Neural progenitor cell (in vitro differentiated cells): ENCODE measurements around the gene IGFN1. TPM values are rescaled to one million over a fixed set of nuclear protein-coding genes. Genes with fewer than 3 reads are reported as not detected.

Experiments used
- DNase-seq: peaks from one replicate; pipeline ENCODE4 v3.0.0-alpha.2; 2016; ENCODE audit warnings: low spot score
- H2AFZ ChIP-seq: fragments of 200-600 bp; sonication (generic); replicated peaks from 2 replicates; pipeline ENCODE4 v1.6.1; 2016; ENCODE audit warnings: antibody characterized with exemption
- H3F3A ChIP-seq: fragments of 200-600 bp; sonication (generic); 2 replicates; pipeline ENCODE4 v1.6.1; 2016; ENCODE audit warnings: antibody characterized with exemption, low read depth
- H3K27ac ChIP-seq: fragments of 200-600 bp; sonication (generic); 2 replicates; pipeline ENCODE4 v1.5.1; 2016; ENCODE audit warnings: mild to moderate bottlenecking
- H3K27me3 ChIP-seq: fragments of 200-600 bp; sonication (generic); 2 replicates; pipeline ENCODE4 v1.6.1; 2016; ENCODE audit warnings: mild to moderate bottlenecking, moderate library complexity
- H3K36me3 ChIP-seq: fragments of 200-600 bp; sonication (generic); 2 replicates; pipeline ENCODE4 v1.5.1; 2016
- H3K4me1 ChIP-seq: fragments of 200-600 bp; sonication (generic); 2 replicates; pipeline ENCODE4 v1.6.1; 2016; ENCODE audit warnings: mixed run types
- H3K4me2 ChIP-seq: fragments of 200-600 bp; sonication (generic); 2 replicates; pipeline ENCODE4 v1.6.1; 2016
- H3K4me3 ChIP-seq: fragments of 200-600 bp; sonication (generic); 2 replicates; pipeline ENCODE4 v1.5.1; 2016
- H3K79me2 ChIP-seq: fragments of 200-600 bp; sonication (generic); 2 replicates; pipeline ENCODE4 v1.6.1; 2016; ENCODE audit warnings: low read depth
- H3K9ac ChIP-seq: fragments of 200-600 bp; sonication (generic); 2 replicates; pipeline ENCODE4 v1.6.1; 2016
- H3K9me3 ChIP-seq: fragments of 200-600 bp; sonication (generic); 2 replicates; pipeline ENCODE4 v1.5.1; 2016; ENCODE audit warnings: low read depth
- H4K20me1 ChIP-seq: fragments of 200-600 bp; sonication (generic); 2 replicates; pipeline ENCODE4 v1.6.1; 2016; ENCODE audit warnings: low read depth
- H3K27ac Mint-ChIP-seq: 3 replicates; pipeline ENCODE4 v1.8.0; 2021; ENCODE audit warnings: mixed read lengths
- H3K27me3 Mint-ChIP-seq: 2 replicates; pipeline ENCODE4 v1.8.0; 2022; ENCODE audit warnings: low read depth, mild to moderate bottlenecking, inconsistent platforms, moderate library complexity, mixed read lengths; ENCODE audit not compliant: insufficient read depth
- H3K36me3 Mint-ChIP-seq: 3 replicates; pipeline ENCODE4 v1.8.0; 2021; ENCODE audit warnings: mixed read lengths
- H3K4me1 Mint-ChIP-seq: 3 replicates; pipeline ENCODE4 v1.8.0; 2021; ENCODE audit warnings: mixed read lengths
- H3K4me3 Mint-ChIP-seq: 3 replicates; pipeline ENCODE4 v1.8.0; 2021; ENCODE audit warnings: mild to moderate bottlenecking, moderate library complexity, mixed read lengths
- H3K9me3 Mint-ChIP-seq: 3 replicates; pipeline ENCODE4 v1.8.0; 2020; ENCODE audit warnings: mixed read lengths
- EZH2 ChIP-seq: fragments of 200-600 bp; sonication (generic); IDR thresholded peaks from 2 replicates; pipeline ENCODE4 v1.6.1; 2017; ENCODE audit warnings: antibody characterized with exemption, mild to moderate bottlenecking, moderate library complexity
- EZH2phosphoT487 ChIP-seq: fragments of 200-600 bp; sonication (generic); IDR thresholded peaks from 2 replicates; pipeline ENCODE4 v1.6.1; 2017; ENCODE audit warnings: antibody characterized with exemption
- total RNA-seq: library from RNA; depleted of rRNA; stranded (reverse); fragments of >200 nt; gene quantifications from 2 replicates; pipeline ENCODE4 v1.2.3, GENCODE V29; 2015; ENCODE audit warnings: low replicate concordance
- TF ChIP-seq, protein P1 (sequence below): fragments of 200-600 bp; sonication (generic); IDR thresholded peaks from 2 replicates; pipeline ENCODE4 v1.5.1; 2017; ENCODE audit warnings: antibody characterized with exemption, mild to moderate bottlenecking

The IGFN1 gene
- total RNA-seq, 1 donor from 2014 or later, result not detected

DNA sequence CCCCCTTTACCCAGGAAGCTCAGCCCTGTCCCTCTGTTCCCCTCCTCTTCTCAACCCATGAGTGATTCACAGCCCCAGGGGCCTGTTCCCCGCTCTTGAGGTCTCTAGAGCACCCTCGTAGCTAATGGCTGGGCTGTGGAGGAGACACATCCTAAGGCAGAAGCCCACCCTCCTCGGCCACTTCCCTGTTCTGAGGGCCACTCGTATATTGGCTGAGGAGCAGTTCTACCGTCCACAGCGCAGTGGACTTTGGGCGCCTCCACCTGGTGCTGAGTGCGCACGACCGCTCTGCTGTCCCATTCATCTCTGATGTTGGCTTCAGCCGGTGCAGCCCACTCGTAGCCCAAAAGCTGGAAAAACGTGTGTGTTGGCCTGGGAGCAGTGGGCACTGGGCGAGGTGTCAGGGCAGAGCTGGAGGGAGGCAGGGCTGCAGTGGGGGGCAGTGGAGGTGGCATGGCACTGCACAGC, 68.2 kb downstream of the IGFN1 start:
- H3K4me1 Mint-ChIP-seq, result peaks cover 3% of the 10 kb centered on the region
- H3K4me2 ChIP-seq, result no peak overlapping the region
- no peak for TF ChIP-seq EZH2phosphoT487
- TF ChIP-seq, protein P1, sequence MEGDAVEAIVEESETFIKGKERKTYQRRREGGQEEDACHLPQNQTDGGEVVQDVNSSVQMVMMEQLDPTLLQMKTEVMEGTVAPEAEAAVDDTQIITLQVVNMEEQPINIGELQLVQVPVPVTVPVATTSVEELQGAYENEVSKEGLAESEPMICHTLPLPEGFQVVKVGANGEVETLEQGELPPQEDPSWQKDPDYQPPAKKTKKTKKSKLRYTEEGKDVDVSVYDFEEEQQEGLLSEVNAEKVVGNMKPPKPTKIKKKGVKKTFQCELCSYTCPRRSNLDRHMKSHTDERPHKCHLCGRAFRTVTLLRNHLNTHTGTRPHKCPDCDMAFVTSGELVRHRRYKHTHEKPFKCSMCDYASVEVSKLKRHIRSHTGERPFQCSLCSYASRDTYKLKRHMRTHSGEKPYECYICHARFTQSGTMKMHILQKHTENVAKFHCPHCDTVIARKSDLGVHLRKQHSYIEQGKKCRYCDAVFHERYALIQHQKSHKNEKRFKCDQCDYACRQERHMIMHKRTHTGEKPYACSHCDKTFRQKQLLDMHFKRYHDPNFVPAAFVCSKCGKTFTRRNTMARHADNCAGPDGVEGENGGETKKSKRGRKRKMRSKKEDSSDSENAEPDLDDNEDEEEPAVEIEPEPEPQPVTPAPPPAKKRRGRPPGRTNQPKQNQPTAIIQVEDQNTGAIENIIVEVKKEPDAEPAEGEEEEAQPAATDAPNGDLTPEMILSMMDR, result no peak
- TF ChIP-seq EZH2, result no peak

GRCh38 chr1:201259476-201260235, 69.0 kb downstream of the IGFN1 start:
- DNase-seq, result peak; percentile 27
- H3K27me3 ChIP-seq, result peaks cover 22% of the 10 kb centered on the region
- Mint-ChIP-seq H3K4me1 (peaks cover 3% of the 10 kb centered on the region), H3K27me3 (peaks cover 9% of the 10 kb centered on the region), H3K36me3 (no peaks in the 10 kb centered on the region), H3K4me3 (no peak overlapping the region), H3K27ac (no peak overlapping the region), H3K9me3 (no peaks in the 10 kb centered on the region)
- no peak overlapping the region for H3K9ac ChIP-seq
- H3K9me3 ChIP-seq, result no peaks in the 10 kb centered on the region
- H3K4me2 ChIP-seq, result peak overlapping the region; percentile 66
- no peaks in the 10 kb centered on the region for H3K79me2 ChIP-seq
- H3F3A ChIP-seq, result no peaks in the 10 kb centered on the region
- TF ChIP-seq EZH2phosphoT487 (no peak), EZH2 (no peak)
- TF ChIP-seq, protein P1, result no peak
- H2AFZ ChIP-seq, result peak overlapping the region; percentile 78
- H3K4me1 ChIP-seq, result peaks cover 4% of the 10 kb centered on the region
- no peaks in the 10 kb centered on the region for H4K20me1 ChIP-seq
- H3K4me3 ChIP-seq, result peak overlapping the region; percentile 39
- no peak overlapping the region for H3K27ac ChIP-seq
- no peaks in the 10 kb centered on the region for H3K36me3 ChIP-seq

More for the DNA sequence above, 68.2 kb downstream of the IGFN1 start:
- no peaks in the 10 kb centered on the region for H3F3A ChIP-seq
- Mint-ChIP-seq H3K36me3 (no peaks in the 10 kb centered on the region), H3K27ac (no peak overlapping the region), H3K9me3 (no peaks in the 10 kb centered on the region), H3K4me3 (no peak overlapping the region), H3K27me3 (peaks cover 8% of the 10 kb centered on the region)
- DNase-seq, result no peak
- H3K4me1 ChIP-seq, result peaks cover 4% of the 10 kb centered on the region
- H2AFZ ChIP-seq, result no peak overlapping the region
- H3K9me3 ChIP-seq, result no peaks in the 10 kb centered on the region
- no peaks in the 10 kb centered on the region for H4K20me1 ChIP-seq
- H3K36me3 ChIP-seq, result no peaks in the 10 kb centered on the region
- no peaks in the 10 kb centered on the region for H3K79me2 ChIP-seq
- H3K27me3 ChIP-seq, result peaks cover 22% of the 10 kb centered on the region
- H3K4me3 ChIP-seq, result no peak overlapping the region
- no peak overlapping the region for H3K9ac ChIP-seq
- H3K27ac ChIP-seq, result no peak overlapping the region

DNA sequence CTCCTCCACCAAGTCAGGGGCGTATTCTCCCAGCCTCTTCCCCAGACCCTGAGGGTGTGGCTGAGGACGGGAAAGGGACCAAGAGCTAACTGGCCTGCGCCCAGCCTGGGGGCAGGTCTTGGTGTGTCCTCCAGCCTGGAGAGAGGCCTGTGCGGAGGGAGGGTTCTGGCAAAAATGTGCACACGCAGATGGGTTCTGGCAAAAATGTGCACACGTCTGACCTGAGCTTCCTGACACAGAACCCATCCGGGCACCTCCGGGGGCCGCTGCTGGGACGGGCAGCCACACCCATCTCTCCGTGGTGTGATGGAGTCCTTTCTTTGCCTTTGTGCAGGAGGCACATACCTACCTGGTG, 69.6 kb downstream of the IGFN1 start:
- peak overlapping the region; percentile 39 for H3K4me3 ChIP-seq
- Mint-ChIP-seq H3K9me3 (no peaks in the 10 kb centered on the region), H3K4me3 (no peak overlapping the region), H3K27ac (no peak overlapping the region), H3K36me3 (no peaks in the 10 kb centered on the region), H3K4me1 (peaks cover 3% of the 10 kb centered on the region), H3K27me3 (peaks cover 9% of the 10 kb centered on the region)
- no peaks in the 10 kb centered on the region for H3F3A ChIP-seq
- H3K4me1 ChIP-seq, result peaks cover 4% of the 10 kb centered on the region
- no peaks in the 10 kb centered on the region for H3K9me3 ChIP-seq
- no peaks in the 10 kb centered on the region for H3K36me3 ChIP-seq
- peaks cover 22% of the 10 kb centered on the region for H3K27me3 ChIP-seq
- peak overlapping the region; percentile 66 for H3K4me2 ChIP-seq
- peak overlapping the region; percentile 78 for H2AFZ ChIP-seq
- TF ChIP-seq, protein P1, result no peak
- no peak for TF ChIP-seq EZH2
- TF ChIP-seq EZH2phosphoT487, result no peak
- H3K79me2 ChIP-seq, result no peaks in the 10 kb centered on the region
- no peak overlapping the region for H3K9ac ChIP-seq
- H3K27ac ChIP-seq, result no peak overlapping the region
- DNase-seq, result no peak
- no peaks in the 10 kb centered on the region for H4K20me1 ChIP-seq
